GM18517 (cell line): Measurements from ENCODE around the gene DOCK9.

ENCODE experiments used
- ATAC-seq: cut with Tn5 transposase; IDR thresholded peaks from one replicate; pipeline ENCODE4 v1.9.1; 2021; ENCODE audit warnings: mild to moderate bottlenecking, moderate library complexity; ENCODE audit not compliant: unreplicated experiment

The DOCK9 gene

DNA sequence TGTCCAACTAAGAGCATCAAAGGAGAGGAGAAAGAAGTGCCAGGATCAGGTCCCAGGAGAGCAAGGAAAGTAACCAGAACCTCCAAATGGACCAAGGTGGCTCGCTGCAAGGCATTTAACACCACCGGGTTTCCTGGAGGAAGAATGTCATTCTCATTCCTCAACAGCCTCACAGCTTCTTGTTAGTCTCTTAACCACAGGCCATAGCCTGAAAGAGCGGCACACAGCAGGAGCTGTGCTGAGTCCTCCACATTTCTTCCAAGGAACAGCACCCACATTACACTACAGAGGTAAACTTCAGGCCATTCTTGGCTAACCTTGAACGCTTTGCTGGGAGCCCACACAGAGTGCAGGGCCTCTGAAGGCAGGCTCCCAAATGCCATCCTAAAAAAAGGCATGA, 23.6 kb downstream of the DOCK9 start:
- ATAC-seq: no peak

- no peak for ATAC-seq
These were observed 26.6 kb downstream of the DOCK9 start for GRCh38 chr13:98951266-98951665.

DNA sequence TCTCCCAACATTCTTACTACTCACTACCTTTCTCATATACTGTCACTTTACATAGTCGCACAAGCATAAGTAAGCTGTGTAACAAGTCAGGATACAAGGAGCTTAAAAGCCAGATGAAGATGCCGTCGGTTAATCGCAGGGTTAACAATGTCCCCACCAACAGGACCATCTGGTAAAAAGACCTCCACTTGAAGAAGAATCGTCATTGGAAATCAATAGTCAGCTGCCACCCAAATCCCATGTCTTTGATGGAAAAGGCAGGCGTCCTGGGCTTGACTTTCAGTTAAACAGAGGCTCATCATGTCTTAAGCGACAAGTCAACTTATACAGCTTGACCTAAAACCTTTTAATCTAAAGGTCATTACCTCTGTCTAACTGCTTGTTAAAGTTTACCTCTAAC, 27.2 kb downstream of the DOCK9 start:
- ATAC-seq: no peak

DNA sequence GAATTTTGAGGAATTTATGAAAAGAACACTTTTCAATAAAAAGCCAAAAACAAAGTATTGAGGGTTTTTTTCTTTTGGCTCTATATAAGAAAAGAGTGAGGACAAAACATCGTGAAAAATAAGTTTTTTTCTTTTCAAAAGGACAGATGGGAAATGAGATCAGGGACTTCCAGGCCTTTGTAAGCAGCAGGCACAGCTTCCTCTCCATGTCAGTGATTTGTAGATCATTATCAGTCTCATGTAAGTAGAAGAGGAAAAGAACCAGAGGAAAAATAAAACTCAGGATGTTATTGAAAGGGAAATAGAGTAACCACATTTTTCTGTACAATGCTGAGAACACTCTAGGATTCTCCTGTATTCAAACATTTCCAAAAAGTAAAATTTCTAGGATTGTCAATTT, 29.9 kb downstream of the DOCK9 start:
- no peak for ATAC-seq

- no peak for ATAC-seq
These were observed 31.8 kb downstream of the DOCK9 start for GRCh38 chr13:98945863-98946605.

- no peak for ATAC-seq
These were observed 33.5 kb downstream of the DOCK9 start for GRCh38 chr13:98944336-98944735.

DNA sequence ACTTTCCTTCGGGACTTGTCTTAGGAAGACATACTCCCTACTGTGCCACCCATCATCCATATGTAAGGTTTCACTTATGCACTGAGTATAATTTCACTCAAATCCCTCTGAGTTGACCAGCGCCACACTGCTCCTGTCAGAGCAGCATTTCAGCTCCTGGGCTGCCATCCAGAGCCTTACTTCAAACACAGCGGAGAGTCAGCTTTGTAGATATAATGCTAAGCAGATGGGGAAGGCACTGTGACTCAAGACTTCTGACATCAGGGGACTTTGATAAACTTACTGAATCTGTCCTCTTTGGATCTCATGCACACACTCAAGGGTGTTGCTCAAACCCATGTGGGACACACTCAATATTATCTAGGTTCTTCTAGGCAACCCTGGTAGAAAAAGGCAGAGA, 34.9 kb downstream of the DOCK9 start:
- no peak for ATAC-seq

- no peak for ATAC-seq
These were observed 35.4 kb downstream of the DOCK9 start for GRCh38 chr13:98942485-98942884.

DNA sequence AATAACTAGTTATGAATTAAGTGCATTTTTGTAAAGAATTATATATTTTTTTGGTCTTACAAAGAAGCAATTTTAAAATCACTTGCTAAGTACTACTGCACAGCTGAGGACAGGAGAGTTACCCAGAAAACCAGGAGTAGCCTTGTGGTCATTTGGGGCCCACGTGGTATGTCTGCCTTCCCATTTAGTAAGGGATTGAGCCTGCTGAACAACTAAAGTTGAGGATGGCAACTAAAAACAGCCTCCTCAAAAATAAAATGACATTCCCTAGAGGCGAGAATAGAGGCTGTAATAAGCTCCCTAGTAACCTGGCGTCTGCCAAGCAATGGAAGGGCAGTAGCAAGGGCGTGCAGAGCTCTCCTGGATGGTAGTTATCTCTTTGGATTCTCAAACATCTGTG, 36.3 kb downstream of the DOCK9 start:
- ATAC-seq: no peak

DNA sequence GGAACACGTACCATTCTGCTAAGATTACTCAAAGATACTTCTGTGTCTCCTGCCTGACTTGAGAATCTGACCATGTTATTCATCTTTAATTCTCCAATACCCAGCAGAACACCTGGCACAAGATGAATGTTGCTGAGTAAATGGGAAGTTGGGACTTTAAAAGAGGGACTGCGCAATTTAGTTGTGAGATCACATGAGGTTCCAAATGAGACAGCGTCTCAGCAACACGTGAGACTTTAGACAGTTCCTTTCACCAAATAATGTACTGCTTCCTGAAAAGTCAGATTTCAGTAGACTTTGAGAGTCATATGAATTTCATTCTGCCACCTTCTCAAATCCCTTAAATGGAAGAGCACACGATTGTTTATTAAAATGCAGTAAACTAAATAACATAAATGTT, 36.7 kb downstream of the DOCK9 start:
- ATAC-seq: no peak

DNA sequence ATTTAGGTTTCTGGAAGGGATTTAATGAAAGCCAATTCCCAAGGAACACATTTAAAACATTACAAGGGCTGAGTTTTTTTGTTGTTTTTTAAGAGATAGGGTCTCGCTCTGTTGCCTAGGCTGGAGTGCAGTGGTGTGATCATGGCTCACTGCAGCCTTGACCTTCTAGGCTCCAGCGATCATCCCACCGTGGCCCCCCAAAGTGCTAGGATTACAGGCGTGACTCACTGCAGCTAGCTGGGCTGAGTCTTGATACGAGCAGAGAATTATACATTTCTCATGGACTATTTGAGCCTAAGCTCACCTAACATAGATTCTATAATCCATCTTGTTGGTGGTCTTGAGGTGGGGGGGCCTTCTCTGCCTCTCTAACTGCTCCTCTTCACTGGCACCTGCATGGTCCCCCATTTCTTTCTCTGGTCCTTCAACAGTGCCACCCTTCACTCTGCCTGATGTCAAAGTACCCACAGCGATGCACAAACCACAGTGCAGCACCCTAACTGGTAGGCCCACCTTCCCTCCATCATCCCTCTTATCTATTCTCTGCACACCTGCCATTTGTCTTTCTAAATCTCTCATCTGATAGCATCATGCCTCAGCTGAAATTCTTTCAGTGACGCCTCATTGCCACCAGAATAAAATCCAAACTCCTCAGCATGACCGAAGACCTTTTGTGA, 37.4 kb downstream of the DOCK9 start:
- no peak for ATAC-seq

GRCh38 chr13:98939660-98940191, 38.1 kb downstream of the DOCK9 start:
- no peak for ATAC-seq

- no peak for ATAC-seq
These were observed 39.1 kb downstream of the DOCK9 start for GRCh38 chr13:98938801-98939200.

- ATAC-seq: no peak
These were observed 39.9 kb downstream of the DOCK9 start for GRCh38 chr13:98937911-98938381.

DNA sequence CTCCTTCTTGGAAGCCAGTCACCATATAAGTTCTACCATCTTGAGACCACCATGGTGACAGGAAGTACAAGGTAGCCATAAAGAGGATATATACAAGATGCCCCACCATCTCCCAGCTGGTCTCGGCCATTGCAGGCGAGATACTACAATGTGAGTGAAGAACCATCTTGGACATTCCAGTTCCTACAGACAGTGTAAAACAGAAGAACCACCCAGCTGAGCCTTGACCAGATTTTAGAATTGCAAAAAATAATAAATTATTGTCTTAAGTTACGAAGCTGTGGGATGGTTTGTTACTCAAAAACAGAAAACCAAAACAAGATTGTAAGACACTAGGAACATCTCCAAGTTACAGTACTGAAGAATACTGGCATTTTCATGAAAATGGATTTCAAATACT, 43.6 kb downstream of the DOCK9 start:
- ATAC-seq: no peak

- ATAC-seq: no peak
These were observed 47.7 kb downstream of the DOCK9 start for GRCh38 chr13:98930151-98930591.

DNA sequence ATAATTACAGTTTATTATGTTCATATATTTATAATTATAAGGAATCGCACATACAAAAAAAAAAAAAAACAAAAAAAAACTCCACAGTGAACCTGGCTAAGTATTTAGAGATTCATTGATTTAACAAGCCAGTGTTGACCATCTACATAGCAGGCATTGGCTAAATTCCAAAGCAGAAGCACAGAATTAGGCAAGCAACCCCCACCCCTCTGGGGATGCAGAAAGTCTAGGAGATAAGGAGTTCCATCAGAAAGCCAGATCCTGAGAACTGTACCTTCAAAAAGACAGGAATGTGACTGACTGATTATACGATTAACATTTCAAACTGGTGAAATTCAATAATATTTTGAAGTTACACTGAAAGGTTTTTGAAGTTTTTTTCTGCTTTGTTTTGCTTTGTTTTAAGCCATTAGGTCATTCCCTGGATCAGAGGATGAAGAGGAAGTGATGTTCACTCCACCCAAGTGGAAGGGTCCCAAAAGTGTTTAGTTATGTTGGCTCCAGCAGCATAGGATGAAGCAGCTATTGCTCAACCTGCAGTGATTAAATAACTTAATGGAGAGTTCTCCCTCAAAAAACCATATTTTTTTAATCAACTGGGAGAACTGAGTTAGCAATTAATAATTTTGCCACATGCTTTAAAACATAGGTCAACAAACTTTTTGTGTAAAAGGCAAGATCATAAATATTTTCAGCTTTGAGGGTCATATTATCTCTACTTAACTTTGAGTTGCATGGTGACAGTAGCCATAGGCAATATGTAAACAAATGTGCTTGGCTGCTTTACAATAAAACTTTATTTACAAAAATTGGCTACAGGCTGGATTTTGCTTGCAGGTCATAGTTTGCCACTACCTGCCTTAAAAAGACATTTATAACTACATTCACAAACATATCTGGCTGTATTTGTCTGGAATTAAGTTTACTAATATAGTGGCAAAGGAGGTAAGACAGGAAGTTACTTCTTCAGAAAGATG, 49.6 kb downstream of the DOCK9 start:
- ATAC-seq: no peak

DNA sequence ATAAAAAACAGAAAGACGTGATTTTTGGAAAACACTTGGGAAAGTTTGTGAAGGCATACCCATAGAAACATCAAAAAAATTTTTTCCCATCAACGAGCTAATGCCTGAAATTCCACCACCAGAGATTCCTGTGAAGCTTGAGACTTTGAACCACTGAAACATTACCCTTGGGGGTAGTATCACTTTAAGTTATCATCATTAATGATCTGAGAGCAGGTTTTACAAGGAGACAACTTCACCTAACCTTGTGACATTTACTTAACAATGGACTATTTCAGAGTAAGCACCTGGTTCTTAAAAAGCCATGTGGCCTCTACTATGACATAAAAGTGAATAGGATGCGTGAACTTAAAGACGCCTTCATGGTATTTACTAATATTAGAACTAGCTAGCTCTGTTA, 51.9 kb downstream of the DOCK9 start:
- ATAC-seq: no peak

- no peak for ATAC-seq
These were observed 54.0 kb downstream of the DOCK9 start for GRCh38 chr13:98923641-98924397.

GRCh38 chr13:98922306-98922705, 55.6 kb downstream of the DOCK9 start:
- ATAC-seq: no peak
